HEK293T (cell line): ENCODE measurements around the gene PTPRA.

Experiments used
- CTCF ChIA-PET: fragments of 350-600 bp; formaldehyde crosslinking; extraction: SDS; loops from one replicate; lab custom pipeline; 2021; ENCODE audit warnings: antibody characterized with exemption, inconsistent platforms; lab: Yijun Ruan, JAX
- POLR2A ChIA-PET: fragments of 350-600 bp; formaldehyde crosslinking; extraction: SDS; loops from one replicate; lab custom pipeline; 2020; ENCODE audit warnings: antibody characterized with exemption, inconsistent platforms; lab: Yijun Ruan, JAX
- DNase-seq: peaks from one replicate; pipeline ENCODE4 v3.0.0; 2012; ENCODE audit warnings: mixed read lengths; ENCODE audit errors: extremely low spot score
- ARNT ChIP-seq: fragments of 450-650 bp; IDR thresholded peaks from 2 replicates; pipeline ENCODE4 v1.6.1; 2017; ENCODE audit warnings: mild to moderate bottlenecking
- BHLHE40 ChIP-seq: fragments of 450-650 bp; IDR thresholded peaks from 2 replicates; pipeline ENCODE4 v1.6.1; 2016; ENCODE audit warnings: mild to moderate bottlenecking, moderate library complexity, borderline replicate concordance
- CTBP1 ChIP-seq: fragments of 450-650 bp; IDR thresholded peaks from 2 replicates; pipeline ENCODE4 v1.6.1; 2016; ENCODE audit warnings: borderline replicate concordance
- ELF4 ChIP-seq: fragments of 450-650 bp; IDR thresholded peaks from 2 replicates; pipeline ENCODE4 v1.6.1; 2017; ENCODE audit warnings: antibody characterized with exemption
- FOXA1 ChIP-seq: fragments of 450-650 bp; IDR thresholded peaks from 2 replicates; pipeline ENCODE4 v1.6.1; 2016; ENCODE audit warnings: mild to moderate bottlenecking
- FOXK2 ChIP-seq: fragments of 450-650 bp; IDR thresholded peaks from 2 replicates; pipeline ENCODE4 v1.6.1; 2016; ENCODE audit warnings: mild to moderate bottlenecking
- FOXM1 ChIP-seq: fragments of 450-650 bp; IDR thresholded peaks from 2 replicates; pipeline ENCODE4 v1.6.1; 2017; ENCODE audit warnings: mild to moderate bottlenecking, borderline replicate concordance
- HDGF ChIP-seq: fragments of 450-650 bp; IDR thresholded peaks from 2 replicates; pipeline ENCODE4 v1.6.1; 2017; ENCODE audit warnings: antibody characterized with exemption, borderline replicate concordance
- L3MBTL2 ChIP-seq: fragments of 450-650 bp; conservative IDR thresholded peaks from 2 replicates; pipeline ENCODE4 v1.6.1; 2016; ENCODE audit warnings: mild to moderate bottlenecking
- LEF1 ChIP-seq: fragments of 450-650 bp; IDR thresholded peaks from 2 replicates; pipeline ENCODE4 v1.6.1; 2017; ENCODE audit warnings: mild to moderate bottlenecking, borderline replicate concordance
- NFRKB ChIP-seq: fragments of 450-650 bp; IDR thresholded peaks from 2 replicates; pipeline ENCODE4 v1.6.1; 2016; ENCODE audit warnings: mild to moderate bottlenecking, moderate library complexity
- PKNOX1 ChIP-seq: fragments of 450-650 bp; IDR thresholded peaks from 2 replicates; pipeline ENCODE4 v1.6.1; 2016
- SP1 ChIP-seq: fragments of 450-650 bp; IDR thresholded peaks from 2 replicates; pipeline ENCODE4 v1.6.1; 2017
- SUZ12 ChIP-seq: fragments of 450-650 bp; IDR thresholded peaks from 2 replicates; pipeline ENCODE4 v1.6.1; 2016; ENCODE audit warnings: mild to moderate bottlenecking
- TARDBP ChIP-seq: fragments of 450-650 bp; IDR thresholded peaks from 2 replicates; pipeline ENCODE4 v1.6.1; 2016
- ZNF384 ChIP-seq: fragments of 450-650 bp; IDR thresholded peaks from 2 replicates; pipeline ENCODE4 v1.6.1; 2016

The PTPRA gene

GRCh38 chr20:2883726-2884637 is 10.7 kb downstream of the PTPRA start:
- TF ChIP-seq HDGF: no peak
- peak; percentile 36; the same call in 1 of the 2 replicates for TF ChIP-seq PKNOX1
- ChIA-PET POLR2A (no interaction called here), CTCF (no interaction called here)
- no peak for DNase-seq

GRCh38 chr20:2887715-2888114 is 14.4 kb downstream of the PTPRA start:
- TF ChIP-seq HDGF (no peak), ZNF384 (no peak), FOXA1 (no peak), TARDBP (no peak), L3MBTL2 (no peak), BHLHE40 (no peak), ARNT (no peak), CTBP1 (no peak), NFRKB (no peak), FOXK2 (no peak)
- no peak for DNase-seq
- ChIA-PET POLR2A (no interaction called here), CTCF (no interaction called here)

DNA sequence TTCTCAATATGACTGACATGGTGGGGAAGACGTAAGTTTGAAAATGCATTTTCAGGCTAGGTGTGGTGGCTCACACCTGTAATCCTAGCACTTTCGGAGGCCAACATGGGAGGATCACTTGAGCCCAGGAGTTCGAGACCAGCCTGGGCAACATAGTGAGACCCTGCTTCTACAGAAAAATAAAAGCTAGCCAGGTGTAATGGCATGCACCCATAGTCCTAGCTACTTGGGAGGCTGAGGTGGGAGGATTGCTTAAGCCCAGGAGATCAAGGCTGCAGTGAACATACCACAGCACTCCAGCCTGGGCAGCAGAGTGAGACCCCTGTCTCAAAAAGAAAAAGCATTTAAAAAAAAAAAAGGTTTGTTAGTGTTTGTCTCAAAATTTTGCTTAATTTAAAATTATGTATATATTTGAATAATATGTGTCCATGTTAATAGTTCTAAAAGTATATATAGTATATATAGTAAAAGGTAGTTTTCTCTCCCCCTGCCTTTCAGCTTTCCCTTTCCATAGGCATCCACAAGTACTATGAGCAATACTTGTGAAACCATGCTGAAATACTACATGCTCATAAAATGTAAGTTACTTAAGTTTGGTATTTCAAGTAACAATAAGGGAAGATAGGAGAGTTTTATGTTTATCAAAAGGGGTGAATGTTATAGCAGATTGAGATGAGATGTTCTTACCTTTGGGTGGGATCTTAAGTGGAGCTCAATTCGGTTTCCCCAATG is 15.1 kb downstream of the PTPRA start:
- ChIA-PET POLR2A (no interaction called here), CTCF (no interaction called here)
- no peak for DNase-seq
- no peak for TF ChIP-seq NFRKB
- no peak for TF ChIP-seq HDGF
- TF ChIP-seq SP1: no peak
- TF ChIP-seq ARNT: no peak
- TF ChIP-seq ZNF384: no peak
- TF ChIP-seq PKNOX1: no peak
- no peak for TF ChIP-seq ELF4
- TF ChIP-seq CTBP1: no peak
- TF ChIP-seq SUZ12: no peak
- TF ChIP-seq BHLHE40: no peak
- no peak for TF ChIP-seq TARDBP
- TF ChIP-seq L3MBTL2: no peak
- TF ChIP-seq FOXK2: no peak
- no peak for TF ChIP-seq FOXA1
- TF ChIP-seq FOXM1: no peak
- no peak for TF ChIP-seq LEF1

DNA sequence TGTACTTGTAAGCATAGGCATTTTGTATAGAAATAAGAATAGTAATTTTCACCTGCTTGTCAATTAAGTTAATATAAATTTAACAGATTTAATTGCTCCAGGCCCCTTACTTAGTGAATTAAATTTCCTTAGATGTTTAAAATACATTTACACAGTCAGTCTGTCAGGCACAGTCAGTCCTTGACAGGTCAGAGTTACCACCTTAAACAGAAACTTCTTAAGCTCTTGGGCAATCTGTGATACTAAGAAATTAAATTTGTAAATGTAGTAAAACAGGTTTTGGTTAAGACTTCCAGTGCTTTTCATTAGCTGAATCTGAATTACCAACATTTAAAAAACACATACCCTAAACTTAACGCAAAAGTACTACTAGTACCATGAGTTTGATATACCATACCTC is 15.9 kb downstream of the PTPRA start:
- ChIA-PET POLR2A (no interaction called here), CTCF (no interaction called here)
- DNase-seq: no peak
- TF ChIP-seq ARNT (no peak), FOXK2 (no peak), FOXA1 (no peak), NFRKB (no peak), SUZ12 (no peak), SP1 (no peak), PKNOX1 (no peak), TARDBP (no peak)

DNA sequence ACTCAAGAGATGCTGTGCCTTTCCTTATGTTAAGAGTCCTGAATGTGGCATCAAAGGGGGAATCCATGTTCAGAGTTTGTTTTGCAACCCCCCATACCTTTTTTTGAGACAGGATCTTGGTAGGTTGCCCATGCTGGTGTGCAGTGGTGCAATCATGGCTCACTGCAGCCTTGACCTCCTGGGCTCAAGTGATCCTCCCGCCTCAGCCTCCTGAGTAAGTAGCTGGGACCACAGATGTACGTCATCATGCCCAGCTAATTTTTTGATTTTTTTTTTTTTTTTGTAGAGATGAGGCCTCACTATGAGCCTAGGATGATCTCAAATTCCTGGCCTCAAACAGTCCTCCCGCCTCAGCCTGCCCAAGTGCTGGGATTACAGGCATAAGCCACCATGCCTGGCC is 16.5 kb downstream of the PTPRA start:
- TF ChIP-seq BHLHE40 (no peak), HDGF (no peak), LEF1 (no peak), FOXK2 (no peak), FOXM1 (no peak), TARDBP (no peak), L3MBTL2 (no peak), SP1 (no peak)
- no peak for DNase-seq
- ChIA-PET POLR2A (no interaction called here), CTCF (no interaction called here)

- no peak for DNase-seq
- POLR2A ChIA-PET: no interaction called here
- CTCF ChIA-PET: no interaction called here
- TF ChIP-seq FOXM1: no peak
- no peak for TF ChIP-seq FOXK2
- TF ChIP-seq NFRKB: no peak
- TF ChIP-seq BHLHE40: no peak
- TF ChIP-seq PKNOX1: no peak
- no peak for TF ChIP-seq SP1
- TF ChIP-seq LEF1: no peak
- TF ChIP-seq ELF4: no peak
- TF ChIP-seq TARDBP: no peak
- no peak for TF ChIP-seq FOXA1
- no peak for TF ChIP-seq ARNT
- TF ChIP-seq HDGF: no peak
- TF ChIP-seq CTBP1: no peak
- no peak for TF ChIP-seq ZNF384
- no peak for TF ChIP-seq L3MBTL2
Observed at GRCh38 chr20:2890742-2891141, 17.5 kb downstream of the PTPRA start.
